HTERT RPE-1 (cell line): ENCODE measurements around the gene GCDH.
"Not testable (repeated sequence)": the region's sequence is repeated elsewhere in the genome, so short reads cannot be mapped to it uniquely, and the experiment has no call there.

Source experiments
- in situ Hi-C: fragments of 300-500 bp; cut with MboI; formaldehyde crosslinking; loops from 4 replicates; pipeline ENCODE4 v1.14.3; 2020; ENCODE audit warnings: low sequenced_read_pairs

Gene GCDH

DNA sequence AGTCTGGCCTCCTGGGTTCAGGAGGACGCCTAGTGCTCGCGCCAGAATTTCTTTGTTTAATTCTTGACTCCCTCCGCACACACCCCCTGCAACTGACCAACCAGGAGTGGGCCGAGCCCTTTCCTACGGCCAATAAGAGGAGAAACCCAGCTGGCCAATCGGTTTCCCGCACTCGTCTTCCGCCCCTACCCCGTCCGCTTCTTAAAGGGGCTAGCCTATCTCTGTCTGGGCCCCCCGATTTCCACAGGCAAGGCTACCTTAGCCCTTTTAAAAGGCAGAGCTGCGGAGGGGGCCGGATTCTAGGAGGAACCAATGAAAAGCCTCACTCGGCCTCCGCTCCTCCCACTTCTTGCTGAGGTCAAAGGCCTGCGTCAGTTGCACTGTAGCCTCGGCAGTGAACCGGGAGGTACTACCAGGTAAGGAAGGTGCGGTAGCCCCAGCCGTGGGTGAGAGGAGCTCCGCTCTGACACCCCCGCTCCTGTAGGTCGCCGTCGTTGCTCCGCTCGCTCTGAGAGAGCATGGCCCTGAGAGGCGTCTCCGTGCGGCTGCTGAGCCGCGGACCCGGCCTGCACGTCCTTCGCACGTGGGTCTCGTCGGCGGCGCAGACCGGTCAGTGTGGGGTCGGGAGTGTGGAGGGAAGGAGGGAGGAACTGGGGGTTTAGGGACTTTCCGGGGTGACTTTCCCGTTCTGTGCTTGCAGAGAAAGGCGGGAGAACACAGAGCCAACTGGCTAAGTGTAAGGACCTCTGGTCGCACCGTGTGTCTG is at the start of gene GCDH:
Gene GCDH (plus strand): TSS at position 374 of the 766 bp plus-strand sequence. CDS start 145 bp downstream, at position 519.
- in situ Hi-C loops, result no loop called here

- in situ Hi-C loops, result no loop called here
Measured at GRCh38 chr19:12842511-12842910, 48.4 kb upstream of the GCDH start.

- in situ Hi-C loops, result no loop called here
Measured at GRCh38 chr19:12843328-12843727, 47.6 kb upstream of the GCDH start.

GRCh38 chr19:12843999-12844732 is 46.8 kb upstream of the GCDH start:
- in situ Hi-C loops, result no loop called here

DNA sequence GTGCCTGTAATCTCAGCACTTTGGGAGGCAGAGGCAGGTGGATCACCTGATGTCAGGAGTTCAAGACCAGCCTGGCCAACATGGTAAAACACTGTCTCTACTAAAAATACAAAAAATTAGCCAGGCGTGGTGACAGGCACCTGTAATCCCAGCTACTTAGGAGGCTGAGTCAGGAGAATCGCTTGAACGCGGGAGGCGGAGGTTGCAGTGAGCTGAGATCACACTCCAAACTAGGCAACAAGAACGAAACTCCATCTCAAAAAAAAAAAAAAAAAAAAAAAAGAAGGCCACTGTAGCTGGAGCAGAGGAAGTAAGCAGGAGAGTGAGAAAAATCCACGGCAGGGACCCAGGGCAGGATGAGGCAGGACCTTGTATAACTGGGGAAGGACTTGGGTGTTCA is 44.3 kb upstream of the GCDH start:
- in situ Hi-C loops, result not testable (repeated sequence)

DNA sequence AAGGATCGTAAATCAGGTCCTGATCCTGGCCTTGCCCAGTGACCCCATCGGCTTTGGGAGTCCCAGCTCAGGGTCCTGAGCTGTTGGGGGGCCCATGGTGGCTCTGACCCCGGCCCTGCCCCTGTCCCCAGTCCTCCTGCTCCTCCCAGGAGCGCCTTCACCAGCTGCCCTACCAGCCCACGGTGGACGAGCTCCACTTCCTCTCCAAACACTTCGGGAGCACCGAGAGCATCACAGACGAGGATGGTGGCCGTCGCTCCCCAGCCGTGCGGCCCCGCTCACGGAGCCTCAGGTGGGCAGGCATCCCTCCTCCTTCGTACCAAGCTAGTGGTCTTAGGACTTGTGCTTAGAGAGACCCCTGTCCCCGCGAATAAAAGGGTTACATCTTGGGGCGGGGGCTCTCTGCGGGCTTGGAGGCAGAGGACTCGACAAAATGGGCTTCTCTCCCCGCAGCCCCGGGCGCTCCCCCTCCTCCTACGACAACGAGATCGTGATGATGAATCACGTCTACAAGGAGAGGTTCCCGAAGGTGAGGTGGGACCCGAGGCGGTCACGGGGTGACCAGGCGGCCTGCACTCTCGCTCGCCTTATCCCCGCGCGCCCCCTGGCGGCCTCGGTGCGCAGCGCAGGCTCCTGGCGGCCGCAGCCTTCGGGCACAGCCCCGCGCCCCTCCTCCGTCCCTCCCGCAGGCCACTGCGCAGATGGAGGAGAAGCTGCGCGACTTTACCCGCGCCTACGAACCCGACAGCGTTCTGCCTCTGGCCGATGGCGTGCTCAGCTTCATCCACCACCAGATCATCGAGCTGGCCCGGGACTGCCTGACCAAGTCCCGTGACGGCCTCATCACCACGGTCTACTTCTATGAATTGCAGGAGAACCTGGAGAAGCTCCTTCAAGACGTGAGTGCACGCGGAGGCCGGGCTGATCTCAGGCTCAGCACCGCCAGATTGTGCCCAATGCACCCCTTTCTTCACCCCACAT is 43.5 kb upstream of the GCDH start:
- in situ Hi-C loops, result no loop called here

DNA sequence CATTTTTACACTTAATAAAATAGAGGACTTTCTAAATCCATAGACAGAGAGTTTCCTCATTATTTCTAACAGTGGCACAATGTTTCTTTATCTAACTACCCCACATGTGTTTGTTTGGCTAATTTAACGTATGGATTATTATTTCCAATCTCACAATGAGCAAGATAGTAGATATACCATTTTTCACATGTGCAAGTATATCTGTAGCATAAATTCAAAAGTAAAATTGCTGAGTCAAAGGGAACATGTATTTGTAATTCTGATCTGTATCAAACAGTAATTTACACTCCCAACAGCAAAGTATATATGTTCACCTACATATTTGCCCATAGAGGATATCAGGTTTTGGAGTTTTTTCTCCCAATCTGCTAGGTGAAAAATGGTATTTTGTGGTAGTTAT is 34.3 kb upstream of the GCDH start:
- in situ Hi-C loops, result no loop called here

GRCh38 chr19:12858041-12858928 is 32.7 kb upstream of the GCDH start:
- in situ Hi-C loops, result no loop called here

- in situ Hi-C loops, result no loop called here
Measured at GRCh38 chr19:12859546-12859945, 31.4 kb upstream of the GCDH start.

DNA sequence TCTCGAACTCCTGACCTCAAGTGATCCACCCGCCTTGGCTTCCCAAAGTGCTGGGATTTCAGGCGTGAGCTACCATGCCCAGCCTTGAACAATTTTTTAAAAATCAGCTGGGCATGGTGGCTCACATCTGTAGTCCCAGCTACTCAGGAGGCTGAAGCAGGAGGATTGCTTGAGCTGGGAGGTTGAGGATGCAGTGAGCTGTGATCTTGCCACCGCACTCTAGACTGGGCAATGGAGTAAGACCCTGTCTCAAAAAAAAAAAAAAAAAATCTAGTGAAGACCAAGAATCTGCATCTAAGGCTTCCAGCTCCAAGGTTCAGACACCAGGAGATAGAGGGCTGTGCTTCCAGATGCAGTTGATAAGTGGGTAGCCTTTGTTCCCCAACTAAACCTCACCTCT is 26.8 kb upstream of the GCDH start:
- in situ Hi-C loops, result no loop called here

DNA sequence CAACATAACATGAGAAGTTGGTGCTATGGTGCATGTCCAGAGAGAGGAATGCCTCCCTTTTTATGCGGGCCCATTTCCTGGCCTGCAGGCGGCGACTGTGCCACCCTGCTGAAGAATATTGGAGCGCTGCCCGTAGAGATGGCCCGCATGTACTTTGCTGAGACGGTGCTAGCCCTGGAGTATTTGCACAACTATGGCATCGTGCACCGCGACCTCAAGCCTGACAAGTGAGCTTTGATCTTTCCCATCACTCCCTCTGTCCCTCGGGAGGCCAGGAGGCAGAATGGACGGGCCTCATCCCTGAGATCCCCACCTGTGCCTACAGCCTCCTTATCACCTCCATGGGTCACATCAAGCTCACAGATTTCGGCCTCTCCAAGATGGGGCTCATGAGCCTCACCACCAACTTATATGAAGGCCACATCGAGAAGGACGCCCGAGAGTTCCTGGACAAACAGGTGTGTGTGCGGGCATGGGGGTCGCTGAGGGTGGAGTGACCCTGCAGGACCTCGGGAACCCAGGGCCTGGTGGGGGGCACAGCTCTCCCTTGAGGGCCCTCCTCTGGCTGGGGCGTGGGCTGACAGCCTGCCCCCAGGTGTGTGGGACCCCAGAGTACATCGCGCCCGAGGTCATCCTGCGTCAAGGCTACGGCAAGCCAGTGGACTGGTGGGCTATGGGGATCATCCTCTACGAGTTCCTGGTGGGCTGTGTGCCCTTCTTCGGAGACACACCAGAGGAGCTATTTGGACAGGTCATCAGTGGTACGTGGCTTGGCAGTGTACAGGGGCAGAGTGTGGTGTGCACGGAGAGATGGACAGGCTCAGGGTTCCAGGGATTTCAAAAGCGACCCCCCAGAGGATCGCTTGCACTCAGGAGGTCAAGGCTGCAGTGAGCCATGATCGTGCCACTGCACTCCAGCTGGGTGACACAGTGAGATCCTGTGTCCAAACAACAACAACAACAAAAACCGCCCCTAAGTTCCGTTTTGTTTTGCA is 25.9 kb upstream of the GCDH start:
- in situ Hi-C loops, result no loop called here

GRCh38 chr19:12865746-12866415 is 25.1 kb upstream of the GCDH start:
- in situ Hi-C loops, result no loop called here

GRCh38 chr19:12866416-12867119 is 24.4 kb upstream of the GCDH start:
- in situ Hi-C loops, result no loop called here

- in situ Hi-C loops, result no loop called here
Measured at GRCh38 chr19:12867120-12868099, 23.6 kb upstream of the GCDH start.

GRCh38 chr19:12868540-12869112 is 22.3 kb upstream of the GCDH start:
- in situ Hi-C loops, result no loop called here

DNA sequence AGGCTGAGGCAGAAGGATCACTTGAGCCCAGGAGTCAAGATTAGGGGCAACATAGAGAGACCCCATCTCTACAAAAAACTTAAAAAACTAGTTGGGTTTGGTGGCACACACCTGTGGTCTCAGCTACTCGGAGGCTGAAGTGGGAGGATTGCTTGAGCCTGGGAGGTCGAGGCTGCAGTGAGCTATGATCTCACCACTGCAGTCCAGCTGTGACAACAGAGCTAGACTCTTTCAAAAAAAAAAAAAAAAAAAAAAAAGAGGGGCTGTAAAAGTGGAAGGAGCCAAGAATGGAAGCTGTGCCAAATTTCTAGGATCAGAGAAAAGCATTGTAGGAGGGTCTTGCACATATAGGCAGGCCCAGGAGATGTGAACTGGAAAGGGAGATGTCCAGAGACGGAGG is 19.3 kb upstream of the GCDH start:
- in situ Hi-C loops, result no loop called here
